Measurements from ENCODE around the gene H2BK1.
A peak's percentile ranks its signal among the peaks of the same experiment; 100 is the strongest.

Gene H2BK1

DNA sequence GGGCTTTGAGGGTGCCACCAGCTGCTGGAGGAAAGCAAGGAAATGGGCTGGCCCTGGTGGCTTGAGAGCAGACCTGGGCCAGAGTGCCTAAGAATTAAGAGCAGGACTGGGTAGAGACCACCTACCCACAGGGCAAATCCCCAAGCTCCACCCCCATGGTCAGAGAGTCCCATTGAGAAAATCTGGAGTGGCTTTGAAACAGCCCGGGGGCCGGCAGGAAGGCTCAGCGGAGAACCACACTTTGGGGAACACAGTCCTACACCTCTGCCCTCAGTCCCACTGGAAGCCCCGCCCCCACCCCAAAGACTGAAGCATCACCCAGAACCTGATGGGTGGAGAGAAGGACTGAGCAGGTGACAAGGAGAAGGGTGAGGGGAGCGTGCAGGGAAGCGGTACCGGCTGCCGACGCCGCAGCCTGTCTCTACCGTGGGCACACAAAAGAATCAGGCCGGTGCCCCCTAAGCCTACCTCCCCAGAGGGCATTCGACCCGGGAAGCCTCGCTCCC lies 34.6 kb upstream of the H2BK1 start:
- no peak for DNase-seq

DNA sequence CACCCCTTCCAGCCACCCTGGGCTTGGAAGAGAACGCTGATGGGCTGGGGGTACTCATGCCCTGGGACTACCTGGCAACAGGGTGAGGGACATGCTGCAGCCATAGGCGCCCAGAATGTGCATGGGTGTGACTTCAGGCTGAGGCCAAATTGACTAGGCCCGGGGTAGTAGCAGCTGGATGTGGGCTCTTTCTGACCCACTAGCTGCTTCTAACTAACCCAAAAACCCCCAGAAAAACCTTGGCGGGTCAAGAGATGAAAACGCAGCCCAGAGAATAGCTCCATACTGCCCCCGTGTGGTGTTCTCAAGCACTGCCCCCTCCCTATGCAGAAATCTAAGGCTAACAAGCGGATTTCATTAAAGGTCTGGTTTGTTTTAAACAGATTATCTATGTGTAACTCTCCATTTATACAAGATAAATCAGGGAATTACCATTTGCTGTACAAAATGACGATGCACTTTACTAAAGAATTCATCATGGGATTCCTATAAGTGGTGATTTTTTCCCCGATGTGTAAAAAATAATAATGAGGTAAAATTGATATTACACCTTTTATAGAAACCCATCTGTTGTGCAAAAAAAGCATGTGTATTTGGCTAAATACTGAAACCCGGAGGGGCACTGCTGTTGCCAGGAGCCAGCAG lies 34.0 kb upstream of the H2BK1 start:
- peak; percentile 38 for DNase-seq

DNA sequence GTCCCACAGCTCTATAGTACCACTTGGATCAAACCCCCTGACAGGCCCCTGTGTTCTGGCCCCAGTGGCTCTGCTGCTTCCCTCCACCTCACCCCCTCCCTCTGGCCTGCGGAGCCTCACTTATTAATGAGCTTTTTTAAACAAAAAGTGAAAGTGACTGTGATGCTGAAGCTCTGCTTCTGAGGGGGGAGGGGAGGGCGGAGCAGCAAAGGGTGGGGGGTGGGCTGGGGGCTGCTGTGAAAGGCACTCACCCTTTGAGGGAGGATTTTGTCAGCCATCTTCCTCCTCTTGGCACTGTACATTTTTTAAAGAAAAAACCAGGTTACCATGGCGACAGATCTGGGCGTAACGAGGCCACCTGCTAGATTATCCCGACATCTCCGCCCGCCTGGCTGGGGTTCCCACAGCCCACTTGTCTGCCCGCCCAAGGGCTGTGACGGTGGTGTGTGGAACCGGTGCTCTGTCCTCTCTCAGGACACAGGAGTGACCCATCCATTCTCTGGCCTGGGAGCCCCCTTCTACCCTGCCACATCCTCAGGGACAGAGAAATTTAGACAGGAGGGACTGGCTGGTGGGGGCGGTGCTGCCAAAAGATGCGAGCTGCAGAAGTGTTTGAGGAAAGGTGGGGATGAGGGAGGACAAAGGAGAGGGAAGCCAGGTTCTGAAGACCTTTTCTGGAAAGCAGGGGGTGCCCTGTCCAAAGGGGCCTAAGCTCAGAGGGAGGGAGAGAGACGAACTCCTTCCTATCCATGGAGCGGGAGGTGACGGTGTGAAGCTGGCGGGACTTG lies 33.3 kb upstream of the H2BK1 start:
- peak; percentile 25 for DNase-seq

DNA sequence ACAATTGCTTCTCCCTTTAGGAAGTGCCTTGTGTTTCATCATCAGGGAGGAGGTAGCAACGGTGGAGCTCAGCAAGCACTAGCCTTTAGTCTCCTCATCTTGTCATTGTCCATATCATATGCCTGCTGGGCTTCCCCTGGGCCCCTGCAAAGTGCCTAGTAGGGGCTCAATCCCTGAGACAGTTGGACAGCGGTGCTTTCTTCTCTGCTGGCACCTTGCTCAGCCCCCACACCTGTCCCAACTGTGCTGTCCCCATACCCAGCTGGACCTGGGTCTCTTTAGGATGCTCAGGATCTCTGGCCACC lies 32.7 kb upstream of the H2BK1 start:
- DNase-seq = no peak

DNA sequence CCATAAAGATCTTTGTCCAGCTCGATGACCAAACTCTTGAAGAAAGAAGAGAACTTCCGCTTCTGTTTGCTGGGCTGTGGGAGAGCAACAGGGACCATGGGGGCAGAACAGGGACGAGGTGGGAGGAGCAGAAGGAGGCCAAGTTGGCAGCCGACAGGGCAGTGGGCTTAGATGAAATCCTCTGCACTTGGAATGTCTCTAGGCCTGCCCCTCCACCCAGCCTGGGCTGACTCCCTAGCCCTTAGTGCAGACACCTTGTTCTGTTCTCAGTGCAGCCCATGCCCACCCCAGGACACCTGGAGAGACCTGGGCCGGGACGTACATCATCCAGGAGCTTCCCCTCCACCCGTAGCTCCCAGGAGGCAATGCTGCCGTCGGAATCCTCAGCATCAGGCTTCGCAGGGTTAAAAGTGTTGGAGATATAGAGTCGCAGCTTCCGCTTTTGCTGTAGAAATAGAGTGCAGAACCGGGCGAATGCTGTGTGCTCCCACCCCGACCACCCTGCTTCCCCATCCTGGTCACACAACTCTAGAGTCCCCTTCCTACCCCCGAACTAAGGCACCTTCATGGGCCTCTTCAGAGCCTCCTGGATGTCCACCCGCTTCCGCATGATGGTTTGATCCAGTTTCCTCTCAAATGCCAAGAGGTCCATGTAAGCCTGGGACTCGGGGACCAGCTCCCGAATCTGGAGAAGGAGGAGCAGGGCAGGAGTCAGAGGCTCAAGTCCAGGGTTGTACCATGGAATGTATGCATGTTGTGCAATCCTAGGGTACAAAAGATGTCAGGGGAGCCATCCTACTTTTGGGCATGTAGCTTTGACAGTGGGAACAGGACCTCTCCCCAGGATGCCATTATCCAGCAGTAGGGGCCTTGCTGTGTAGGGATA lies 32.1 kb upstream of the H2BK1 start:
- DNase-seq = no peak

DNA sequence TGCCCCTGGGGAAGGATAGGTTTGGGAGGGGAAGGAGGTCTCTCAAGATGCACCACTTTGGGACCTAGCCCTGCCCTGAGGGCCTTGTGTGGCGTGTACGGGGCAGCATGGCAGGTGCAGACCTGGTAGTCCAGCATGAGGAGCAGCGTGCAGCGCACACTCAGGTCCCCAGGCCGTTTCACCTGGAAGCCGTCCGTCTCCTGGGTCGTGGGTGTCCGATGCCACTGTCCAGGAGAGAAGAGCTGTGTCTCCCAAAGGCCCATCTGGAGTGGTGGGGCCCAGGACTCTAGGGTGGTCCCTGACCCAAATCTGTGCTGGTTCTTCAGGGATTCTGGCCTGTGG lies 31.4 kb upstream of the H2BK1 start:
- DNase-seq = no peak

DNA sequence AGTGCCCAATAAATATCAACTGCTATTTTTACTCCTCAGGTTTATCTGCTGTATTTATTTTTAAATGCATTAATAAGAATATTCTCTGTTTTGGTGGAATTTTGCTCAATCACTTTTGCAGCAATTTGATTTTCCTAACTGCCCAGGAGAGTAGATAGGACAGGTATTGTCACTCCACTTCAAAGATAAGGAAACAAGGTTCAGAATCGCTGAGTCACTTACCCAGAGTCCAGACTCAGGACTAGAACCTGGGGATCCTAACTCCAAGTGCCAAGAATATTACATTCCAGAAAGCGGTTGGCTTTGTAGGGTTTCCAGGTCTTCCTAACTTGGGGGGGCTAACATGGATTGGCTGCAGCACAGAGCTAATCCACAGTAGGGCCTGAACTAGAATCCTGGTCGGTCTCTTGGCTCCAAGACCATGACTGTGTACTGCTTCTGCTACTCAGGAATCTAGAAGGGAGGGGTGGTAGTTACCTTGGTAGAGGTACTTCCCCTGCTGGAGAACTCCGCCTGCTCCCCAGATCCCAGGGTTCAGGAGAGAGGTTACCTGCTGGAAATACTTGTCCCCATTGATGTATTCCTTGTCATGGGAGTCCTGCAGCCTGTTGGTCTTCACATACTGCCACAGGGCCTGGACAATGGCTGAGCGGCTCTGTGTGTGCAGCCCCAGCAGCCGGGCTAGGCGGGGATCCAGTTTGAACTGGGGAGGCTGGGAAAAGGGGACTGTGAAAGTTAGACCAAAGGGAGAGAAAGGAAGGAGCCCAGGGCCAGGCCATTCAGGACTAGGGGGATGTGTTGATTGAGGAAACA lies 30.9 kb upstream of the H2BK1 start:
- no peak for DNase-seq

DNA sequence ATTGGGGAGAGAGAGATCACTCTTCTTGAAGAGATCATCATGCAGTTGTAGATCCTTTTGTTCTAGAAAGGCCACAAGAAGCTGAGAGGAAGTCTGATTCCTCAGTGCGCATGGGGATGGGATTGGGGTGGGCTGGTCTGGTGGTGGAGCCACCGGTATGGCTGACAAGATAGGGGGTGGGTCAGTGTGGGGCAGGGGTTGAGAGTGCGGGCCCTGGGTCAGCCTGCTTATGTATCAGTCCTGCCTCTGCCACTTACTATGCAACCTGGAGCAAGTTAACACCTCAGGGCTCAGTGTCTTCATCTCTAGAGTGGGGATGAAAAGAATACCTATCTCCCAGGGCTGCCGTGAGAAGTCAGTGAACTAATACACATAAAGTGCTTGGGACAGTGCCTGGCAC lies 30.2 kb upstream of the H2BK1 start:
- DNase-seq = no peak

DNA sequence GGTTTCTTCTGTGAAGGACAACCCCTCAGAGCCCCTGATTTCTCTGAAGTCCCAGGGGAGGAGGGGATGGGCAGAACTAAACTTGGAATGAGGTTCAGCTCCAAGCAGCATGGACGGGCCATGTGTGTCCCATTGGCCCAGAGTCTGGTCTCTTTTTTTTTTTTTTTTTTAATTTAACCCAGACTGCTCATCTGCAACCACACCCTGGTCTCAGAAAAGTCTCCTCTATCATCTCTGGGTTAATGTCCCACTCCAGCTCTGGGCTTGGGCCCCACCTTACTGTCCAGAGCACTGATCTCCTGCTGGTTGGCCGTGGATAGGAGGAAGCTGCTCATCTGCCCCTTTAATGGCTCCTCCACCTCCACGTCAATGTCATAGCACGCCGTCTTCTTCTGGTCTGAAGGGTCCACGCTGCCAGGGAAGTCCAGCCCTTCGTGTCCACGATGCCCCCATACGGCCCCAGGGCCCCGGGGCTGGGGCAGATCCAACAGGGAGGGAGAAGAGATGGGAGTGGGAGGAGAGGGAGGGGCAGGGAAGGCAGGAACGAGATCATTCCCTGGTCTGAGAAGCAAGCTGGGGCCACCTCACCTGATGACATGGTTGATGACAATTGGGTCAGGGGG lies 29.7 kb upstream of the H2BK1 start:
- DNase-seq = no peak

DNA sequence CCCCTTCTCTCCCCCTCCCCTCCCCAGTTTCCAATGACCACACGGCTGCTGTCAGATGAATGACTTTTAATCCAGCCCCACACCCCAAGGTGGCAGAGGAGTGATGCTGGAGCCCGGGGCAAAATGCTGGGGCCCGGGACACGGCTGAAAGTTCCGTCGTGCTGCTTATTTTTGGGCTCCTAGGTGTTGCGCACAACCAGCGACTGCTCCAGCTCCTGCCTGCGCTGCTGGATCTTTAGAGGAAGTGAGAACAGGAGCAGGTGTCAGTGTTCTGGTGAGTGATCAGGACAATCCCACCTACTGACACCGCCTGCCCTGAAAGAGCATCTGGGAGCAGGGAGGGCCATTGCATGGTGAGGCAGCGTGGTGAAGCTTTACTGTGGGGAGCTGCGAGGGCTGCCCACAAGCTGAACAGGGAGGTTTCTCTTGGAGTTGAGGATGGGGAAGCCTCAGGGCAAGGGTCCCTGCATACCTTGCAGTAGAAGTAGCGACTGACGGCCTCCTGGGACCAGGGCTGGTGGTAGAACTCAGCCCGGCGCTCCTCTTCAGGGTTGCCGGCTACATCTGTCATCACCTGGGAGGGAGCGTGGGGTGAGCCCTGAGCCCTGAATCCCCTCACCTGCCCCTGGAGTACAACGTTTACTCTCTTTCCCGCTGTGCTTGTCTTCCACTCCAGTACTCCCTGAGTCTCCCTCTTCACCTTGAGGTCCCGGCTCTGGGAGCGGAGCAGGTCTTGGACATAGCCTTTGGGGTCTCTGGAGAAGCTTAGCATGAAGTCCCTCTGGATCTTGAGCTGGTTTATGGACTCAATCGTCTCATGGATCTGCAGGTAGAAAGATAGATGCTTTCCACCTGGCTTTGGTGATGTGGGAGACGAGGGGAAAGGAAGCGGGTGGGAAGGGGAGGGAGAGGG lies 28.9 kb upstream of the H2BK1 start:
- no peak for DNase-seq

DNA sequence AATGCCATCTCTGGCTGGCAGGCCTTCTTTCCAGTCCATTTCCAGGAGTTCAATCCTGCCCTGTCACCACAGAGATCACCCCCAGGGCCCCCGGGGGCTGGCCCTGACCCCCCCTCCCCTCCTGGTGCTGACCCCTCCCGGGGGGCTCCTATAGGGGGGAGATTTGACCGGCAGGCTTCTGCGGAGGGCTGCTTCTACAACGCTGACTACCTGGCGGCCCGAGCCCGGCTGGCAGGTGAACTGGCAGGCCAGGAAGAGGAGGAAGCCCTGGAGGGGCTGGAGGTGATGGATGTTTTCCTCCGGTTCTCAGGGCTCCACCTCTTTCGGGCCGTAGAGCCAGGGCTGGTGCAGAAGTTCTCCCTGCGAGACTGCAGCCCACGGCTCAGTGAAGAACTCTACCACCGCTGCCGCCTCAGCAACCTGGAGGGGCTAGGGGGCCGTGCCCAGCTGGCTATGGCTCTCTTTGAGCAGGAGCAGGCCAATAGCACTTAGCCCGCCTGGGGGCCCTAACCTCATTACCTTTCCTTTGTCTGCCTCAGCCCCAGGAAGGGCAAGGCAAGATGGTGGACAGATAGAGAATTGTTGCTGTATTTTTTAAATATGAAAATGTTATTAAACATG lies 28.0 kb upstream of the H2BK1 start:
- no peak for DNase-seq

DNA sequence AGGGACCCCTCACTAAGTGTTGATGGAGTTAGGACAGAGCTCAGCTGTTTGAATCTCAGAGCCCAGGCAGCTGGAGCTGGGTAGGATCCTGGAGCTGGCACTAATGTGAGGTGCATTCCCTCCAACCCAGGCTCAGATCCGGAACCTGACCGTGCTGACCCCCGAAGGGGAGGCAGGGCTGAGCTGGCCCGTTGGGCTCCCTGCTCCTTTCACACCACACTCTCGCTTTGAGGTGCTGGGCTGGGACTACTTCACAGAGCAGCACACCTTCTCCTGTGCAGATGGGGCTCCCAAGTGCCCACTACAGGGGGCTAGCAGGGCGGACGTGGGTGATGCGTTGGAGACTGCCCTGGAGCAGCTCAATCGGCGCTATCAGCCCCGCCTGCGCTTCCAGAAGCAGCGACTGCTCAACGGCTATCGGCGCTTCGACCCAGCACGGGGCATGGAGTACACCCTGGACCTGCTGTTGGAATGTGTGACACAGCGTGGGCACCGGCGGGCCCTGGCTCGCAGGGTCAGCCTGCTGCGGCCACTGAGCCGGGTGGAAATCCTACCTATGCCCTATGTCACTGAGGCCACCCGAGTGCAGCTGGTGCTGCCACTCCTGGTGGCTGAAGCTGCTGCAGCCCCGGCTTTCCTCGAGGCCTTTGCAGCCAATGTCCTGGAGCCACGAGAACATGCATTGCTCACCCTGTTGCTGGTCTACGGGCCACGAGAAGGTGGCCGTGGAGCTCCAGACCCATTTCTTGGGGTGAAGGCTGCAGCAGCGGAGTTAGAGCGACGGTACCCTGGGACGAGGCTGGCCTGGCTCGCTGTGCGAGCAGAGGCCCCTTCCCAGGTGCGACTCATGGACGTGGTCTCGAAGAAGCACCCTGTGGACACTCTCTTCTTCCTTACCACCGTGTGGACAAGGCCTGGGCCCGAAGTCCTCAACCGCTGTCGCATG lies 27.2 kb upstream of the H2BK1 start:
- no peak for DNase-seq

DNA sequence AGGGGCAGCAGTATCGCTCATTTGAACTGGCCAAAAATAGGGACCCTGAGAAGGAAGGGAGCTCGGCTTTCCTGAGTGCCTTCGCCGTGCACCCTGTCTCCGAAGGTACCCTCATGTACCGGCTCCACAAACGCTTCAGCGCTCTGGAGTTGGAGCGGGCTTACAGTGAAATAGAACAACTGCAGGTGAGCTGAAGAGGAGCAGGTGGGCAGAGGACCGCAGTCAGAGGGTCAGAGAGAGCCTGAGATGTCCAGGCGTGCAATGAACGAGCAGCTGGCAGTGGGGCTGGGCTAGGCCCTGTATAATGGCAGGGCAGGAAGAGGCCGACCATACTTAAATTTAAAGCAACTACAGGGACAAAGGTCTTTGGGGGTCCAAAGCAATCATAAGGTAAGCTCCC lies 26.1 kb upstream of the H2BK1 start:
- no peak for DNase-seq

DNA sequence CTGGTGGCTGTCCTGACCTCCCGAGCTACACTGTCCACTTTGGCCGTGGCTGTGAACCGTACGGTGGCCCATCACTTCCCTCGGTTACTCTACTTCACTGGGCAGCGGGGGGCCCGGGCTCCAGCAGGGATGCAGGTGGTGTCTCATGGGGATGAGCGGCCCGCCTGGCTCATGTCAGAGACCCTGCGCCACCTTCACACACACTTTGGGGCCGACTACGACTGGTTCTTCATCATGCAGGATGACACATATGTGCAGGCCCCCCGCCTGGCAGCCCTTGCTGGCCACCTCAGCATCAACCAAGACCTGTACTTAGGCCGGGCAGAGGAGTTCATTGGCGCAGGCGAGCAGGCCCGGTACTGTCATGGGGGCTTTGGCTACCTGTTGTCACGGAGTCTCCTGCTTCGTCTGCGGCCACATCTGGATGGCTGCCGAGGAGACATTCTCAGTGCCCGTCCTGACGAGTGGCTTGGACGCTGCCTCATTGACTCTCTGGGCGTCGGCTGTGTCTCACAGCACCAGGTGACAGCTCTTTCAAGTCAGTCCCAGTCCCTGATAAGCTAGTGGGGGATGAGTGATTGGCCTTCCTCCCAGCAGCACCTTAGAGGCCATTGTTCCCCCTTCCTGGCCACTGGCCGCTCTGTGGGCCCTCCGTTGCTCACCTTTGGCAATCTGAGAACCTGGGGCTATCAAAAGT lies 25.0 kb upstream of the H2BK1 start:
- no peak for DNase-seq

DNA sequence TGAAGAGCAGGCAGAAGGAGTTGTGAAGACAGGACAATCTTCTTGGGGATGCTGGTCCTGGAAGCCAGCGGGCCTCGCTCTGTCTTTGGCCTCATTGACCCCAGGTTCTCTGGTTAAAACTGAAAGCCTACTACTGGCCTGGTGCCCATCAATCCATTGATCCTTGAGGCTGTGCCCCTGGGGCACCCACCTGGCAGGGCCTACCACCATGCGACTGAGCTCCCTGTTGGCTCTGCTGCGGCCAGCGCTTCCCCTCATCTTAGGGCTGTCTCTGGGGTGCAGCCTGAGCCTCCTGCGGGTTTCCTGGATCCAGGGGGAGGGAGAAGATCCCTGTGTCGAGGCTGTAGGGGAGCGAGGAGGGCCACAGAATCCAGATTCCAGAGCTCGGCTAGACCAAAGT lies 23.5 kb upstream of the H2BK1 start:
- no peak for DNase-seq

DNA sequence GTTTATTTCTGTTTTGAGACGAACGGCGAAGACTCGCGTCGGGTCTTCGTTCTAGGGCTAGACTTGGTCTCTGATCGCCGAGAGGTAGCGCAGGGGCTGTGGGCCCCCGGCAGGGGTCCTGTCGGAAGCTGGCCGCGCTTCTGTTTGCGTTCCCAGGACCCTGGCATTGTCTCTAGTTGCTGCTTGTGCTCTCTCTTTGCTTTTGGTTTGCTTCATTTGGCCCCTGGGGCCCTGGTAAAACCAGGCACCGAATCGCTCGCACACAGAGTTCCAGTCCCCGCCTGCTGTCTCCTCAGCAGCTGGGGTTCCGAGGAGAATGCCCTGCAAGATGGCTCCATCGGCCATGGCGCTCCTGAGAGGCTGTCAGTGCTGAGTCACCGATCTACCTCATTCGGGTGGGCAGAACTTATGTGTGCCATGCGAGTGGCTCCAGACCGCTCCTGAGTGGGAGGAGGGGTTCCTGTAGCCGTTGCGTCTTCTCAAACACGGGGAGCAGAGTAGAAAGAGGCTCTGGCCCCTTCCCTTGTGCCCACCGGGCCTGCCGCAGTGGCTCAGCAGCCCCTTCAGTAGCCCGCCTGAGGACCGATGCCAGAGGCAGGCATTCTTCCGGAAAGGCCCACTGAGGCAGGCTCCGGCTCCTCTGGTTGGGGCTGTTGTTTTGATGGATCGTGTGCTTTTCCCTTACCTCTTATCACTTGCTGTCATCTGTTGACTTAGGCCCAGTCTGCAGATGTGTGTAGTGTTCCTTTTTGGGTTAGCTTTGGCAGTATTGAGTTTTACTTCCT lies 22.8 kb upstream of the H2BK1 start:
- peak; percentile 84 for DNase-seq

DNA sequence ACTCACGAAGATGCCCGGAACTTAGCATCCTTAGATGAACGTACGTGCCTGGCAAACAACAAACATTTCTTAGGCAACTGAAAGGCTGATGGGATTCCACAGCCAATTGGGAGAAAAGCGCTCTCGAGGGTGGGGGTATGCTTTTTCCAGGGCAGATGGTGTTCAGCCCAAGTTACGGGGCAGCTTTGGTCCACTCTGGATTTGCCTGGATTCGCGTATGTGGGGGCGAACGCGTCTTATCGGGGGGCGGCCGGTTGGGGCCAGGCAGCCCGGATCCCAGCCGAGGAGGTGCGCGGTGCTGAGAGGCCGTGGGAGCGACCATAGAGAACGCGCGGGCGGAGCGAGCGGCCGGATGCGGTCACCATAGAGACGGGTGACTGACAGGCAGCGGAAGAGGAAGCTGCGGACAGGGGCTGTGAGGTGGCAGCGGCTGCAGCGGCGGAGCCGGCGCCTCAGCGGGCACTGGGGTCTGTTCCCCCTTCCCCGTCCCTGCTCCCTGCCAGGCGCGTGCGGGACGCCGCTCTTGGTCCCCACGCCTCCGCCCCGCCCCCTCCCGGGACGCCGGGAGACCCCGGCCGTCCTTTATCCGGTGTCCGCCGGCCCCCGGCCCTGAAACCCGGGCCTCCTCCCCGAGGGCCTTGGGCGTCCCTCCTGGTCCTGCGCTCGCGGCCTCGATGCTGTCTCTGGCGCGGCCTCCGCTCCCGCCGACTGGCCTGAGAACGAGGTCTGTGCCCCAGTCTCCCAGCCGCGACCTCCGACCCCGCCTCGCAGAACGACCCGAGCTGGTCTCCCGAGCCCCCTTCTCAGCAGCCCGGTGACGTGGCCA lies 22.0 kb upstream of the H2BK1 start, which contains the start of gene CHPF2:
CHPF2 (plus strand) TSS at position 393 of the 826 bp plus-strand sequence. CDS start 1,529 bp downstream, outside the sequence.
- DNase-seq = peak; percentile 90
